ENCODE results near the gene SMU1.

Gene SMU1

GRCh38 chr9:33117796-33118195, 41.3 kb upstream of the SMU1 start:
- no peak for TF ChIP-seq CTCF (IDR thresholded peaks at IDR 0.05; ENCODE audit: low read depth, low read length)
- no peak for DNase-seq (ENCODE audit: low read depth in 2 of 2)
- no peak overlapping the region for H3K4me3 ChIP-seq (replicated peaks in 1 of 2; ENCODE audit: low read depth in 2 of 2, low read length in 2 of 2)

- no peak overlapping the region for H3K4me3 ChIP-seq (replicated peaks in 1 of 2; ENCODE audit: low read depth in 2 of 2, low read length in 2 of 2)
- DNase-seq (ENCODE audit: low read depth in 2 of 2) = peak in 1 of 2 donors; percentile 55
- TF ChIP-seq CTCF (IDR thresholded peaks at IDR 0.05; ENCODE audit: low read depth, low read length) = no peak
Measured at GRCh38 chr9:33117306-33117705, 40.8 kb upstream of the SMU1 start.

- DNase-seq (ENCODE audit: low read depth in 2 of 2) = no peak
- no peak for TF ChIP-seq CTCF (IDR thresholded peaks at IDR 0.05; ENCODE audit: low read depth, low read length)
- H3K4me3 ChIP-seq (replicated peaks in 1 of 2; ENCODE audit: low read depth in 2 of 2, low read length in 2 of 2) = no peak overlapping the region
Measured at GRCh38 chr9:33116860-33117259, 40.4 kb upstream of the SMU1 start.

- no peak for DNase-seq (ENCODE audit: low read depth in 2 of 2)
- no peak overlapping the region for H3K4me3 ChIP-seq (replicated peaks in 1 of 2; ENCODE audit: low read depth in 2 of 2, low read length in 2 of 2)
- no peak for TF ChIP-seq CTCF (IDR thresholded peaks at IDR 0.05; ENCODE audit: low read depth, low read length)
Measured at GRCh38 chr9:33114746-33115145, 38.3 kb upstream of the SMU1 start.

- no peak for DNase-seq (ENCODE audit: low read depth in 2 of 2)
- H3K4me3 ChIP-seq (replicated peaks in 1 of 2; ENCODE audit: low read depth in 2 of 2, low read length in 2 of 2) = no peak overlapping the region
- TF ChIP-seq CTCF (IDR thresholded peaks at IDR 0.05; ENCODE audit: low read depth, low read length) = no peak
Measured at GRCh38 chr9:33113799-33114547, 37.5 kb upstream of the SMU1 start.

GRCh38 chr9:33112094-33112493, 35.6 kb upstream of the SMU1 start:
- TF ChIP-seq CTCF (IDR thresholded peaks at IDR 0.05; ENCODE audit: low read depth, low read length) = no peak

DNA sequence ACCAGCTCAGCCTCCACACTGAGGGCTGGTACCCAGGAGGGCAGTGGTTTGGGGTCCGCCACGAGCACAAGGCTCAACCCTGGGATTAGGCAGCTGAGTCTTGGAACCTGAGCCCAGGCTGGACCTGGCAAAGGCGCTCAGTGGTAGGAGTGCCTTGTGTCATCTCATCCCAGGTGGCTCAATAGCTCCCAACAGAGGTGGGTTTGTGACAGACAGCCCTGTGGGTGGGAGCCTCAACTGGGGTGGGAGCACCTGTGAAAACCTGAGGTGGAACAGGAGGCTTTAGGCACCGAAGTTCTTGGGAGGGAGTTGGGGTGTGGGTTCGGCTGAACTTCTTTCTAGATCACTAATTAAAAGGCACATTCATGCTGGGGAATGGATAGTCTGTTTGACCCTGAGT, 35.2 kb upstream of the SMU1 start:
- TF ChIP-seq CTCF (IDR thresholded peaks at IDR 0.05; ENCODE audit: low read depth, low read length) = no peak
- DNase-seq (ENCODE audit: low read depth in 2 of 2) = no peak

More at GRCh38 chr9:33112094-33112493, 35.6 kb upstream of the SMU1 start:
- no peak for DNase-seq (ENCODE audit: low read depth in 2 of 2)
- no peak overlapping the region for H3K4me3 ChIP-seq (replicated peaks in 1 of 2; ENCODE audit: low read depth in 2 of 2, low read length in 2 of 2)

More for the DNA sequence above, 35.2 kb upstream of the SMU1 start:
- no peak overlapping the region for H3K4me3 ChIP-seq (replicated peaks in 1 of 2; ENCODE audit: low read depth in 2 of 2, low read length in 2 of 2)

All from cardiac fibroblast (primary cell).